Limb (tissue), 2 donors: ENCODE results near the gene POLR3A.
A peak's percentile ranks its signal among the peaks of the same experiment; 100 is the strongest.

Experiments
- DNase-seq, 2 donors: peaks; one replicate each; pipeline ENCODE4 v3.0.0-alpha.2; 2016; ENCODE audit errors: extremely low spot score in 2 of 2

Gene POLR3A

DNA sequence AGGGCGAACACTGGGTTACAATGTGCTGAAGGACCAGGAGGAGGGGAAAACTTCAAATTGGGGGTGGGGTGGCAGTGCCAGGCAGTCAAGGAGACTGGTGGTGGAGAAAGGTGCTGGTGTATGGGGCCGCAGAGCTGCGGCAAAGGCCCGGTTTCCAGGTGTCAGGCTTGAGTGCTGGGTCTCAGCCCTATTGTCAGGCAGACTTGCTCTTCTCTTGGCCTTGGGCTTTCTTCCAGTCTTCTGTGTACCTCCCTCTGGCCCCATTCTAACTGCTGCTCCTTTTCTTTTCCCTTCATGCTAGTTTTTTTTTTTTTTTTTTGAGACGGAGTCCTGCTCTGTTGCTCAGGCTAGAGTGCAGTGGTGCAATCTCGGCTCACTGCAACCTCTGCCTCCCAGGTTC, 51.0 kb downstream of the POLR3A start:
- DNase-seq: no peak

- DNase-seq: no peak
These were observed 51.4 kb downstream of the POLR3A start for GRCh38 chr10:77977934-77978333.

DNA sequence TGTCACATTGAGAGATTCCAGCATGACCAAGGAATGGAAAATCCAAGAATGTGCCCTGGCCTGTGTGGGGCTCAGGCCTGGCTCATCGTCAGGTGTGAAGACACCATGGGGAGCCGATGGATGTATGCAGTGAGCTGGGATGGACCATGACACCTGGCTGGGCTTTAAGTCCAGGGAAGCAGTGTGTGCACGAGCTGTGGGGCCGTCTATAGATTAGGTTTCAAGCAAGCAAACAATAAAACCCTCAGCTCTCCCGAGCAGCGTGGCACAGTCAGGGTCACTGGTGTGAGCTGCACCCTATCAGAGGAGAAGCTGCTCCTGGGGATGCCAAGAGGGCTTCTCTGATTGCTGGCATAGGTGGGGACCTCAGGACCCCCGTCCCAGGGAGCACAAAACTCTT, 52.3 kb downstream of the POLR3A start:
- DNase-seq: no peak

GRCh38 chr10:77975086-77975666, 54.1 kb downstream of the POLR3A start:
- no peak for DNase-seq

GRCh38 chr10:77974396-77975074, 54.8 kb downstream of the POLR3A start:
- no peak for DNase-seq

DNA sequence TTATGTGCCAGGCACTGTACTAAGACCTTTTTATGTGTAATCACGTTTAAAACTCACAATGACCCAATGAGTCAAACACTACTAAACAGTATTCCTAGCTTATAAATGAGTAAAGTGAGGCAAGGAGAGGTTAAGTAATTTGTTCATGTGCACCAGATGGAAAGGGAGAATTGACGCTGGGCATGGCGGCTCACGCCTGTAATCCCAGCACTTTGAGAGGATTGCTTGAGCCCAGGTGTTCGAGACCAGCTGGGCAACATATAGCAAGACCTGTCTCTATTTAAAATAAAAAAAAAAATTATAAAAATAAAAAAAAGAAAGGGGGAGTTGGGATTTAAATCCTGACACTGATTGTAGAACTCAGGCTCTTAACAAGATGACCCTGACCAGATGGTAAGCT, 56.0 kb downstream of the POLR3A start:
- DNase-seq: no peak

DNA sequence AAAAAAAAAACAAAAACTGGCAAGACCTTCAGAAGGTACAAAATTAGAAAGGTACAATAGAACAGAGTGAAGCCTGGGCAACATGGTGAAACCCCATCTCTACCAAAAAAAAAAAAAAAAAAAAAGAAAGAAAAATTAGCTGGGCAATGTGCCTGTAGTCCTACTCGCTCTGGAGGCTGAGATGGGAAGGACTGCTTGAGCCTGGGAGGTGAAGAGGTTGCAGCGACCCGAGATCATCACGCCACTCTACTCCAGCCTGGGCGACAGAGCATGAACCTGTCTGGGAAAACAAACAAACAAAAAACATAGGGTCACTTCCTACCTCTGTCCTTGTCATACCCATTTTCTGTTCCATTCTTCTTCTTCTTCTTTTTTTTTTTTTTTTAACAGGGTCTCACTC, 57.2 kb downstream of the POLR3A start:
- DNase-seq: no peak

GRCh38 chr10:77971804-77972144, 57.5 kb downstream of the POLR3A start:
- DNase-seq: no peak

GRCh38 chr10:77970869-77971803, 58.2 kb downstream of the POLR3A start:
- DNase-seq: peak; percentile 53 to 76

DNA sequence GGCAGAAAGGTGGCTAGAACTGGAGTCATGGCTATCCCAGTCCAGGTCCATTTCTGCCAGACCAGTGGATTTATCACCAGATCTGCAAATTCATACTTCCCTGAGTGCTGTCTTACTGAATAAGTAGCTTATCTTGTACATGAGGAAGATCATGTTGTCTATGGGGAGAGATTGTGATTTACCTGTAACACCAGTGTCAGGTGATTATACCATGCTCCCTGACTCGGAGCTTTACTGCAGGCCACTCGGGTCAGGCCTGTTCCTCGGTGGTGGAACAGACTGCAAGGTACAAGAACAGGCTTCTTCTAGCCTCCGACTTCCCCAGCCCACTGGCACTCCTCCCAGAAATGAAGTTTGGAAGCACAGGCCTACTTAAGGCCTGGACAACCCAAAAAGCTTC, 60.2 kb downstream of the POLR3A start:
- DNase-seq: peak in 1 of 2 donors; percentile 47

GRCh38 chr10:77967611-77968022, 61.7 kb downstream of the POLR3A start:
- peak; percentile 79 to 84 for DNase-seq

- no peak for DNase-seq
These were observed 64.0 kb downstream of the POLR3A start for GRCh38 chr10:77965294-77965693.

DNA sequence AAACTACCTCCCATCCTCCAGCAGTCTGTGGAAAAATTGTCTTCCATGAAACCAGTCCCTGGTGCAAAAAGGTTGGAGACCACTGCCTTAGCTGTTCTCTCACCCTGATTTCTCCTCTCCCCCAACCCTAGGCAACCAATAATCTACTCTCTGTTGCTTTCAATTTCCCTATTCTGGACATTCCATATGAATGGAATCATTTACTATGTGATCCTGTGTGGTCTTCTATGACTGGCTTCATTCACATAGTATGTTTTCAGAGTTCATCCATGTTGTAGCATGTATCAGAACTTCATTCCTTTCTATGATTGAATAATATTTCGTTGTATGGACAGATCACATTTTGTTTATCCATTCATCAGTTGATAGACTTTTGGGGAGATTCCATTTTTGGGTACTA, 64.5 kb downstream of the POLR3A start:
- DNase-seq: no peak

GRCh38 chr10:77963901-77964300, 65.4 kb downstream of the POLR3A start:
- no peak for DNase-seq

GRCh38 chr10:77962350-77963146, 66.8 kb downstream of the POLR3A start:
- DNase-seq: no peak

DNA sequence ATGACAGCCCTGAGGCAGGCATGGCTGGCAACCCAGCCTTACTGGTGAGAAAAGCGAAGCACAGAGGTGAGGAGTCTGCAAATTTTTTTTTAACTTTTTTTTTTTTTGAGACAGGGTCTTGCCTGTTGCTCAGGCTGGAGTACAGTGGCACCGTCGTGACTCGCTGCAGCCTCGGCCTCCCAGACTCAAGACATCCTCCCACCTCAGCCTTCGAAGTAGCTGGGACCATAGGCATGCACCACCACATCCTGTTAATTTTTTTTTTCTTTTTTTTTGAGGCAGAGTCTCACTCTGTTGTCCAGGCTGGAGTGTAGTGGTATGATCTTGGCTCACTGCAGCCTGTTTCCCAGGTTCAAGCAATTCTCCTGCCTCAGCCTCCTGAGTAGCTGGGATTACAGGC, 67.6 kb downstream of the POLR3A start:
- DNase-seq: no peak

DNA sequence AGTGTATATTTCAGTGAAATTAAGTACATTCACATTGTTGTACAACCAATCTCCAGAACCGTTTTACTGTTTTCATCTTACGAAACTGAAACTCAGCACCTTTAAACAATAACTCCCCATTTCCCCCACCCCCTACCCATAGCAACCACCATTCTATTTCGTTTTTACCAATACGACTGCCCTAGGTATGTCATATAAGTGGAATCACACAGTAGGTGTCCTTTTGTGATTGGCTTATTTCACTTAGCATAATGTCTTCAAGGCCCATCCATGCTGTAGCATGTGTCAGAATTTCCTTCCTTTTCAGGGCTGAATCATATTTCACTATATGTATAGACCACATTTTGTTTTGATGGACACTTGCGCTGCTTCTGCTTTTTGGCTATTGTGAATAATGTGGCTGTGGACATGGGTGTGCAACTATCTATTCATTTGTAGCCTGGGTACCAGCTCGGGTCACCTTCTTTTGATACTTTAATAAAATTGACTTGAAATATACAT, 68.4 kb downstream of the POLR3A start:
- DNase-seq: no peak

- no peak for DNase-seq
These were observed 69.3 kb downstream of the POLR3A start for GRCh38 chr10:77959887-77960455.

GRCh38 chr10:77959384-77959783, 69.9 kb downstream of the POLR3A start:
- peak in 1 of 2 donors; percentile 34 for DNase-seq

DNA sequence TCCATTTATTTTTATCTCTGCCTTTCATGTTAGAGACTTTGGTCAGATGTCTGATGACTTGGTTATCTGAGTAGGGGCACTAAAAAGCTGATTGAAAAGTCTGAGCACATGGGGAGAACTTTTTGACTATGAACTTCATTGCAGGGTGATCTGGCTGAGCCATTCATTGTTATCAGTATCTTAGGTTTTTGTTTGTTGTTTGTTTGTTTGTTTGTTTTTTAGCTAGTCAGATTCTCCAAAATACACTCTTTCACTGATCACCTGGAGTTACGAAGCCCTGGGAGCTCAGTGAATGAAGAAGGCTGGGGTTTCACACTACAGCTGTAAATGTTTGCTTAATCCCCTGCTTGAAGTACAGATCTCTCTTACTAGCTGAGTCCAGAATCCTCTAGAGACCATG, 74.2 kb downstream of the POLR3A start:
- DNase-seq: no peak

GRCh38 chr10:77949167-77949566, 80.1 kb downstream of the POLR3A start:
- peak in 1 of 2 donors; percentile 59 for DNase-seq
